Endothelial cell of hepatic sinusoid (primary cell): Measurements from ENCODE around the gene BOD1L1.

Source experiments
- in situ Hi-C: cut with HindIII; loops from 2 replicates; pipeline ENCODE4 v1.10.0; 2017; ENCODE audit warnings: low sequenced_read_pairs

Gene BOD1L1

GRCh38 chr4:13627606-13628311 is at the start of gene BOD1L1:
Gene BOD1L1, minus strand, starts transcription at chr4:13627725. Its CDS starts 138 bp downstream, at chr4:13627587.
- in situ Hi-C loops = no loop called here

- in situ Hi-C loops = loop anchor here (5.0 to 25.0 kb wide), 2 partner anchors 92 to 687 kb away; no protein-coding TSS in a partner anchor
Measured at GRCh38 chr4:13674971-13675370, 47.4 kb upstream of the BOD1L1 start.

GRCh38 chr4:13673167-13673566 is 45.6 kb upstream of the BOD1L1 start:
- in situ Hi-C loops = loop anchor here (5.0 to 25.0 kb wide), 2 partner anchors 94 to 689 kb away; no protein-coding TSS in a partner anchor

- in situ Hi-C loops = loop anchor here (5.0 to 25.0 kb wide), 2 partner anchors 97 to 692 kb away; no protein-coding TSS in a partner anchor
Measured at GRCh38 chr4:13670456-13671160, 43.1 kb upstream of the BOD1L1 start.

GRCh38 chr4:13665701-13666660 is 38.5 kb upstream of the BOD1L1 start:
- in situ Hi-C loops = loop anchor here (25.0 kb wide), 1 partner anchor 696 kb away; no protein-coding TSS in a partner anchor

- in situ Hi-C loops = loop anchor here (10.0 to 25.0 kb wide), 2 partner anchors 535 to 703 kb away; no protein-coding TSS in a partner anchor
Measured at GRCh38 chr4:13659341-13660070, 32.0 kb upstream of the BOD1L1 start.

GRCh38 chr4:13656569-13657405 is 29.3 kb upstream of the BOD1L1 start:
- in situ Hi-C loops = loop anchor here (10.0 to 25.0 kb wide), 2 partner anchors 538 to 706 kb away; no protein-coding TSS in a partner anchor

GRCh38 chr4:13654162-13654797 is 26.8 kb upstream of the BOD1L1 start:
- in situ Hi-C loops = loop anchor here (10.0 to 25.0 kb wide), 2 partner anchors 541 to 708 kb away; no protein-coding TSS in a partner anchor

GRCh38 chr4:13653766-13654161 is 26.2 kb upstream of the BOD1L1 start:
- in situ Hi-C loops = loop anchor here (10.0 to 25.0 kb wide), 2 partner anchors 541 to 709 kb away; no protein-coding TSS in a partner anchor

GRCh38 chr4:13647031-13647430 is 19.5 kb upstream of the BOD1L1 start:
- in situ Hi-C loops = no loop called here

GRCh38 chr4:13645075-13645474 is 17.6 kb upstream of the BOD1L1 start:
- in situ Hi-C loops = no loop called here

GRCh38 chr4:13642170-13642950 is 14.8 kb upstream of the BOD1L1 start:
- in situ Hi-C loops = no loop called here

GRCh38 chr4:13641084-13641483 is 13.6 kb upstream of the BOD1L1 start:
- in situ Hi-C loops = no loop called here

- in situ Hi-C loops = no loop called here
Measured at GRCh38 chr4:13640149-13640940, 12.8 kb upstream of the BOD1L1 start.

GRCh38 chr4:13635286-13635799 is 7.8 kb upstream of the BOD1L1 start:
- in situ Hi-C loops = no loop called here

GRCh38 chr4:13633671-13634070 is 6.1 kb upstream of the BOD1L1 start:
- in situ Hi-C loops = no loop called here

GRCh38 chr4:13627178-13627605 is 333 bp downstream of the BOD1L1 start:
- in situ Hi-C loops = no loop called here
